ENCODE data around the gene JPT2. TPM values are rescaled to one million over a fixed set of nuclear protein-coding genes. Genes with fewer than 3 reads are reported as not detected.

Gene JPT2
- total and polyA plus RNA-seq, 2 experiments from 2014 or later = 9.2 to 52.0 TPM

DNA sequence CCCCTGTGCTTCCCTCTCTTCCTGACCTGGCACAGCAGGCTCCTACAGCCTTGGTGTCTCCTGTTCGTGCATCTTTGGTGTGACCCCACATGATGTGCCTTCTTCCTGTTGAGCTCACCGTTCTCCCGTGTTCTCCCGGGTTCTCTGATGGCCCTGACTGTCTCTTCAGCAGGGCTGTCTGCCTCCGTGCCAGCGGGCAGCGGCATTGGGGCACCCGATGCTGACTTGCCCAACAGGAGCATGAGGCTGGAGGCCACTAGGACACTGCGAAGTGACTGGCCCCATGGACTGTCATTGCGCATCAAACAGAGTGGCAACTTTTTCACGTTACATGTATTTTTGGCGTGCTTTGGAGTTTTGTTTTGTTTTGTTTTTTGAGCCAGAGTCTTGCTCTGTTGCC is 43.5 kb upstream of the JPT2 start:
- H3K4me2 ChIP-seq = no peak overlapping the region
- 94% methylated on average over 12 of the region's 12 CpGs for WGBS (ENCODE audit: low lambda C conversion rate, missing lambda C conversion rate)
- H2AFZ ChIP-seq = no peak overlapping the region
- no peaks in the 10 kb centered on the region for H3K9me3 ChIP-seq (ENCODE audit: low read depth)
- H3K9me2 ChIP-seq (replicated peaks; ENCODE audit: insufficient read depth) = no peaks in the 10 kb centered on the region
- H4K20me1 ChIP-seq (ENCODE audit: insufficient read depth, poor library complexity, severe bottlenecking) = peaks cover 10% of the 10 kb centered on the region
- H3K4me1 ChIP-seq (ENCODE audit: insufficient read depth) = no peaks in the 10 kb centered on the region
- TF ChIP-seq, protein P1, sequence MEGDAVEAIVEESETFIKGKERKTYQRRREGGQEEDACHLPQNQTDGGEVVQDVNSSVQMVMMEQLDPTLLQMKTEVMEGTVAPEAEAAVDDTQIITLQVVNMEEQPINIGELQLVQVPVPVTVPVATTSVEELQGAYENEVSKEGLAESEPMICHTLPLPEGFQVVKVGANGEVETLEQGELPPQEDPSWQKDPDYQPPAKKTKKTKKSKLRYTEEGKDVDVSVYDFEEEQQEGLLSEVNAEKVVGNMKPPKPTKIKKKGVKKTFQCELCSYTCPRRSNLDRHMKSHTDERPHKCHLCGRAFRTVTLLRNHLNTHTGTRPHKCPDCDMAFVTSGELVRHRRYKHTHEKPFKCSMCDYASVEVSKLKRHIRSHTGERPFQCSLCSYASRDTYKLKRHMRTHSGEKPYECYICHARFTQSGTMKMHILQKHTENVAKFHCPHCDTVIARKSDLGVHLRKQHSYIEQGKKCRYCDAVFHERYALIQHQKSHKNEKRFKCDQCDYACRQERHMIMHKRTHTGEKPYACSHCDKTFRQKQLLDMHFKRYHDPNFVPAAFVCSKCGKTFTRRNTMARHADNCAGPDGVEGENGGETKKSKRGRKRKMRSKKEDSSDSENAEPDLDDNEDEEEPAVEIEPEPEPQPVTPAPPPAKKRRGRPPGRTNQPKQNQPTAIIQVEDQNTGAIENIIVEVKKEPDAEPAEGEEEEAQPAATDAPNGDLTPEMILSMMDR (IDR thresholded peaks at IDR 0.05; ENCODE audit: poor library complexity) = no peak
- TF ChIP-seq EZH2phosphoT487 (IDR thresholded peaks at IDR 0.05; ENCODE audit: low read depth, severe bottlenecking, unreplicated experiment) = no peak
- TF ChIP-seq EZH2 (IDR thresholded peaks at IDR 0.05; ENCODE audit: borderline replicate concordance) = no peak
- H3K27me3 ChIP-seq = no peaks in the 10 kb centered on the region
- H3K79me2 ChIP-seq = peaks cover 55% of the 10 kb centered on the region
- DNase-seq (ENCODE audit: low spot score) = no peak
- no peak overlapping the region for H3K27ac ChIP-seq
- H3K4me3 ChIP-seq = no peak overlapping the region
- no peaks in the 10 kb centered on the region for H3K36me3 ChIP-seq (replicated peaks; ENCODE audit: insufficient read depth, low read depth)

DNA sequence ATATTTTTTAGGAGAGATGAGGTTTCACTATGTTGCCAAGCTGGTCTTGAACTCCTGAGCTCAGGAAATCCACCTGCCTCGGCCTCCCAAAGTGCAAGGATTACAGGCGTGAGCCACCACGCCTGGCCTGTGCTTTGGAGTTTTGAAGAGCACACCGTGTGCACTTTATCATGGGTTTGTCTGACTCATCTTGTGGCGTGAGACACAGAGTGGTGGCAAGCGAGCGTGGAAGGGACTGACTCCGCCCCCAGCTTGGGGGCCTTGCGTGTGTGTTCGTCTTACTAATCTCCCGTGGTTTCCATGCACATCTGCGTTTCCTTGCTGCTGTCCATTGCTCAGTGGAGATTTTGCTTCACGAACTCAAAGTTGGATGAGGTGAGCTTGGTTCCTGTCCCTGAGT is 43.0 kb upstream of the JPT2 start:
- no peak for DNase-seq (ENCODE audit: low spot score)
- Histone ChIP-seq H3K27me3 (no peaks in the 10 kb centered on the region), H3K36me3 (replicated peaks; ENCODE audit: insufficient read depth, low read depth) (no peaks in the 10 kb centered on the region), H3K9me2 (replicated peaks; ENCODE audit: insufficient read depth) (no peaks in the 10 kb centered on the region), H3K9me3 (ENCODE audit: low read depth) (no peaks in the 10 kb centered on the region), H3K4me3 (no peak overlapping the region), H3K27ac (no peak overlapping the region), H2AFZ (no peak overlapping the region), H3K4me2 (no peak overlapping the region), H3K79me2 (peaks cover 50% of the 10 kb centered on the region), H4K20me1 (ENCODE audit: insufficient read depth, poor library complexity, severe bottlenecking) (peaks cover 10% of the 10 kb centered on the region), H3K4me1 (ENCODE audit: insufficient read depth) (no peaks in the 10 kb centered on the region)
- WGBS (ENCODE audit: low lambda C conversion rate, missing lambda C conversion rate) = 95% methylated on average over 13 of the region's 13 CpGs
- TF ChIP-seq EZH2 (IDR thresholded peaks at IDR 0.05; ENCODE audit: borderline replicate concordance) (no peak), EZH2phosphoT487 (IDR thresholded peaks at IDR 0.05; ENCODE audit: low read depth, severe bottlenecking, unreplicated experiment) (no peak)
- TF ChIP-seq, protein P1 (IDR thresholded peaks at IDR 0.05; ENCODE audit: poor library complexity) = no peak

DNA sequence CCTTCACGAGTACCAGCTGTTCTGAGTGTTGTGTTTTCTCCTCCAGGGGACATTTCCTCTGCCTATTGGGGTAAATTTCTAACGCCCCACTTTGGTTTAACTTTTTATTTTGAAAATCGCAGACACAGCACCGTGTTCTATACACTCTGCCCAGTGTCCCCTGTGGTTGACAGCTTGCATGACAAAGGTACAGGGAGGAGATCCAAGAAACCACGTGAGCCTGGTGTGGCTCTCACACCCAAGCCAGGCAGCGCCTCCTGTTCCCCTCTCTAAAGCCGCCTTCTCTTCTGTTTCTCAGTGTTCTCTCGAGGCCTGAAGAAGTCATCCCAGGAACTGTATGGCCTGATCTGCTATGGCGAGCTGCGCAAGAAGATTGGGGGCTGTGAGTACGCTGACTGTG is 40.6 kb upstream of the JPT2 start:
- TF ChIP-seq EZH2 (IDR thresholded peaks at IDR 0.05; ENCODE audit: borderline replicate concordance) = no peak
- no peak for TF ChIP-seq EZH2phosphoT487 (IDR thresholded peaks at IDR 0.05; ENCODE audit: low read depth, severe bottlenecking, unreplicated experiment)
- TF ChIP-seq, protein P1 (IDR thresholded peaks at IDR 0.05; ENCODE audit: poor library complexity) = no peak
- Histone ChIP-seq H3K9me2 (replicated peaks; ENCODE audit: insufficient read depth) (no peaks in the 10 kb centered on the region), H3K79me2 (peaks cover 28% of the 10 kb centered on the region), H3K36me3 (replicated peaks; ENCODE audit: insufficient read depth, low read depth) (no peaks in the 10 kb centered on the region), H2AFZ (no peak overlapping the region), H3K9me3 (ENCODE audit: low read depth) (no peaks in the 10 kb centered on the region), H3K27me3 (no peaks in the 10 kb centered on the region), H4K20me1 (ENCODE audit: insufficient read depth, poor library complexity, severe bottlenecking) (peaks cover 2% of the 10 kb centered on the region), H3K4me3 (no peak overlapping the region), H3K27ac (no peak overlapping the region), H3K4me2 (no peak overlapping the region), H3K4me1 (ENCODE audit: insufficient read depth) (no peaks in the 10 kb centered on the region)
- WGBS (ENCODE audit: low lambda C conversion rate, missing lambda C conversion rate) = 95% methylated on average over 11 of the region's 11 CpGs
- DNase-seq (ENCODE audit: low spot score) = no peak

DNA sequence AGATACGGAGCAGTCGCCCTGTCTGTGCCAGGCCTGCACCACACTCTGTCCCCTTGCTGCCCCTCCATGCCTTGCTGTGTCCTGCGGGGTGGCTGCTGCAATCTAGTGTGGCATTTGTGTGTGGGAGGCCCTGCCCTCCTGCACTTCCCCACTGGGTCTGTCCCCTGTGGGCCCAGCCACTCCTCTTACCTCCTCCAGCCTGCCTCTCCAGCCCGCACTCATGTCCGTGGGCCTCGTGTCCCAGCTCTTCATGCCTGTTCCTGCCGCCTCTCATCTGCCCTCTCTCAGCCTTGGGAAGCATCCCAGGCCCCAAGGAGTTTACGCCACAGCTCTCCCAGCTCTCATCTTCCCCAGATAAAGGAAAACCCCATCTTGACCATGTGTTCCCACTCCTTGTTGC is 39.3 kb upstream of the JPT2 start:
- H3K9me2 ChIP-seq (replicated peaks; ENCODE audit: insufficient read depth) = no peaks in the 10 kb centered on the region
- no peak overlapping the region for H3K4me2 ChIP-seq
- no peaks in the 10 kb centered on the region for H3K4me1 ChIP-seq (ENCODE audit: insufficient read depth)
- peaks cover 2% of the 10 kb centered on the region for H4K20me1 ChIP-seq (ENCODE audit: insufficient read depth, poor library complexity, severe bottlenecking)
- no peaks in the 10 kb centered on the region for H3K27me3 ChIP-seq
- no peaks in the 10 kb centered on the region for H3K36me3 ChIP-seq (replicated peaks; ENCODE audit: insufficient read depth, low read depth)
- TF ChIP-seq EZH2 (IDR thresholded peaks at IDR 0.05; ENCODE audit: borderline replicate concordance) (no peak), EZH2phosphoT487 (IDR thresholded peaks at IDR 0.05; ENCODE audit: low read depth, severe bottlenecking, unreplicated experiment) (no peak)
- TF ChIP-seq, protein P1 (IDR thresholded peaks at IDR 0.05; ENCODE audit: poor library complexity) = no peak
- H3K27ac ChIP-seq = no peak overlapping the region
- DNase-seq (ENCODE audit: low spot score) = no peak
- H3K79me2 ChIP-seq = peaks cover 21% of the 10 kb centered on the region
- no peak overlapping the region for H3K4me3 ChIP-seq
- H2AFZ ChIP-seq = no peak overlapping the region
- H3K9me3 ChIP-seq (ENCODE audit: low read depth) = no peaks in the 10 kb centered on the region
- WGBS (ENCODE audit: low lambda C conversion rate, missing lambda C conversion rate) = 99% methylated on average over 8 of the region's 8 CpGs

Measured in hepatocyte (in vitro differentiated cells).